Spleen (tissue), 7 donors: ENCODE measurements around the gene DGKH.

Experiments
- POLR2A ChIP-seq, 3 donors: fragments of 450-650 bp; IDR thresholded peaks; one replicate each; pipeline ENCODE4 v1.5.1; 2017; ENCODE audit warnings: antibody characterized with exemption in 3 of 3, mild to moderate bottlenecking in 1 of 3
- TF ChIP-seq, protein P1 (sequence below), 11 experiments: fragments of 200-600 bp in 7 of 11; fragments of 450-650 bp in 4 of 11; sonication (generic) in 4 of 11; IDR thresholded peaks in 8 of 11; conservative IDR thresholded peaks in 3 of 11; 1 replicate in 7 of 11; 2 replicates in 4 of 11; pipeline versions ENCODE4 v1.4.0 to v1.8.0; 2016 to 2021; ENCODE audit warnings: antibody characterized with exemption in 11 of 11, inconsistent platforms in 4 of 11, mild to moderate bottlenecking in 1 of 11
- donor health status: DM: no; HTN: no; CAD: no; lungs with moderate emphysema.
- donor health status: DM: no; HTN: no; CAD: no.
- donor health status: DM: no; HTN: no; CAD: no.

DNA sequence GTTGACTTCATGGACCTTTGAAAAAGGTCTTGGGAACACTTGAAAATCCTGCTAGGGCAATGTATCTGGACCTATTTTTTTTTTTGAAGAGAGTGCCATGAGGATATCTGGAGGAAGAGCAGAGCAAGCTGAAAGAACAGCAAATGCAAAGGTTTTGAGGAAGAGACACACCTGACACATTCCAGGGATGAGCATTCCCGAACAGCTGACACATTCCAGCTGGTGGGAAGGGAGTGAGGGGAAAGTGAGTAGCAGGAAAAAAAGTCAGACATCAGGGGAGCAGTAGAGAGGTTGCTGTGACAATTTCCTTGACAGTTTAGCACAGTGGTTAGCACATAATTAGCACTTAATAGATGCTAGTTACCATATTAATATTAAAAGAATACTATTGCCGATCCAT, 14.7 kb downstream of the DGKH start:
- TF ChIP-seq, protein P1, sequence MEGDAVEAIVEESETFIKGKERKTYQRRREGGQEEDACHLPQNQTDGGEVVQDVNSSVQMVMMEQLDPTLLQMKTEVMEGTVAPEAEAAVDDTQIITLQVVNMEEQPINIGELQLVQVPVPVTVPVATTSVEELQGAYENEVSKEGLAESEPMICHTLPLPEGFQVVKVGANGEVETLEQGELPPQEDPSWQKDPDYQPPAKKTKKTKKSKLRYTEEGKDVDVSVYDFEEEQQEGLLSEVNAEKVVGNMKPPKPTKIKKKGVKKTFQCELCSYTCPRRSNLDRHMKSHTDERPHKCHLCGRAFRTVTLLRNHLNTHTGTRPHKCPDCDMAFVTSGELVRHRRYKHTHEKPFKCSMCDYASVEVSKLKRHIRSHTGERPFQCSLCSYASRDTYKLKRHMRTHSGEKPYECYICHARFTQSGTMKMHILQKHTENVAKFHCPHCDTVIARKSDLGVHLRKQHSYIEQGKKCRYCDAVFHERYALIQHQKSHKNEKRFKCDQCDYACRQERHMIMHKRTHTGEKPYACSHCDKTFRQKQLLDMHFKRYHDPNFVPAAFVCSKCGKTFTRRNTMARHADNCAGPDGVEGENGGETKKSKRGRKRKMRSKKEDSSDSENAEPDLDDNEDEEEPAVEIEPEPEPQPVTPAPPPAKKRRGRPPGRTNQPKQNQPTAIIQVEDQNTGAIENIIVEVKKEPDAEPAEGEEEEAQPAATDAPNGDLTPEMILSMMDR (IDR thresholded peaks at IDR 0.05 in 8 of 11, conservative IDR thresholded peaks at IDR 0.05 in 3 of 11): no peak
- TF ChIP-seq POLR2A (IDR thresholded peaks at IDR 0.05): no peak
